SK-N-SH treated with all-trans-retinoic acid at 6 μM for 48 hours (cell line): ENCODE results near the gene WDR91.

Experiments
- BACH2 ChIP-seq: fragments of 250-450 bp; sonication (Bioruptor Pico); IDR thresholded peaks from 2 replicates; pipeline ENCODE4 v1.9.0; 2021; ENCODE audit warnings: mild to moderate bottlenecking, borderline replicate concordance
- GLIS3 ChIP-seq: fragments of 250-450 bp; sonication (Bioruptor Pico); IDR thresholded peaks from 2 replicates; pipeline ENCODE4 v1.5.0; 2020; ENCODE audit warnings: mild to moderate bottlenecking, moderate library complexity
- TOX ChIP-seq: fragments of 250-450 bp; sonication (Bioruptor Pico); IDR thresholded peaks from 2 replicates; pipeline ENCODE4 v1.8.0; 2021; ENCODE audit warnings: mild to moderate bottlenecking, moderate library complexity, borderline replicate concordance
- TF ChIP-seq, protein P1 (sequence below): fragments of 250-450 bp; sonication (Bioruptor Pico); IDR thresholded peaks from 2 replicates; pipeline ENCODE4 v1.8.0; 2020; ENCODE audit warnings: mild to moderate bottlenecking, moderate library complexity, borderline replicate concordance

DNA sequence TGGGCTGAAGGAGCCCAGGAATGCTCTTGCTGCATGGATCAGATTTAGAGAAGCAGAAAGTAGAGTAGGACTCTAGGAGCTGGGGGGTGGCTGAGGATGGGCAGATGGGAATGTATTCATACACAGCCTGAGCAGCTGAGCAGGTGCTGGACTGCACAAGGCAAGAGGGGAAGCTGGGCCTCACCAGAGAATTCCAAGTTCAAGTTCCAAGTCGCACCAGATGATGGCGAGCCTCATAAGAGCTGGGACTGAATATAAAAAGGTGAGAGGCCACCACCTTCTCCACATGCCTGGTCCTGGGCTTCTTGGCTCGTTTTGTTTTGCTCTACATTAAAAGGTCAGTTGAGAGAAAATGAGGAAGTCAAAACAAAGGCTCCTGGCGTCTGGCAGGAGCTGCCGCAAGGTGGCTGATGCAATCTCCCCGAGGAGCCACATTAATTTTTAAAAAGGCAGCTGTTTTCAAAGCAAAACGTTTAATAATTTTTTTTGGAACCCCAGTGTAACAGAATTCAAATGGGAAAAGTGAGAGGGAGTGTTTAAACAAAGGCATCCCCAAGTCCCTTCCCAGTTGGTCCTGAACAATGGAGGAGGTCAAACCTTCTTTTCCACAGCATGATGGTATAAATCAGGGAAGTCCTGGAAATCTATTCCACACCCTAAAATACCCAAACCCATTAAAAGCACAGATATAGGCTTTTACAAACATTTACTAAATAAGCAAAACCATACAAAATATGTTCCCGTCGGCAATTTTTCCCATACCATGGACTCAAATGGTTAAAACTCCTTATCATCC lies 50.3 kb downstream of the WDR91 start:
- TF ChIP-seq, protein P1, sequence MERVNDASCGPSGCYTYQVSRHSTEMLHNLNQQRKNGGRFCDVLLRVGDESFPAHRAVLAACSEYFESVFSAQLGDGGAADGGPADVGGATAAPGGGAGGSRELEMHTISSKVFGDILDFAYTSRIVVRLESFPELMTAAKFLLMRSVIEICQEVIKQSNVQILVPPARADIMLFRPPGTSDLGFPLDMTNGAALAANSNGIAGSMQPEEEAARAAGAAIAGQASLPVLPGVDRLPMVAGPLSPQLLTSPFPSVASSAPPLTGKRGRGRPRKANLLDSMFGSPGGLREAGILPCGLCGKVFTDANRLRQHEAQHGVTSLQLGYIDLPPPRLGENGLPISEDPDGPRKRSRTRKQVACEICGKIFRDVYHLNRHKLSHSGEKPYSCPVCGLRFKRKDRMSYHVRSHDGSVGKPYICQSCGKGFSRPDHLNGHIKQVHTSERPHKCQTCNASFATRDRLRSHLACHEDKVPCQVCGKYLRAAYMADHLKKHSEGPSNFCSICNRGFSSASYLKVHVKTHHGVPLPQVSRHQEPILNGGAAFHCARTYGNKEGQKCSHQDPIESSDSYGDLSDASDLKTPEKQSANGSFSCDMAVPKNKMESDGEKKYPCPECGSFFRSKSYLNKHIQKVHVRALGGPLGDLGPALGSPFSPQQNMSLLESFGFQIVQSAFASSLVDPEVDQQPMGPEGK (CRISPR knock-in tag) = no peak
- no peak for TF ChIP-seq BACH2
- TF ChIP-seq GLIS3 (CRISPR knock-in tag) = no peak
- TF ChIP-seq TOX (CRISPR knock-in tag) = no peak
